ENCODE results near the gene CAMTA1.

CAMTA1 gene

DNA sequence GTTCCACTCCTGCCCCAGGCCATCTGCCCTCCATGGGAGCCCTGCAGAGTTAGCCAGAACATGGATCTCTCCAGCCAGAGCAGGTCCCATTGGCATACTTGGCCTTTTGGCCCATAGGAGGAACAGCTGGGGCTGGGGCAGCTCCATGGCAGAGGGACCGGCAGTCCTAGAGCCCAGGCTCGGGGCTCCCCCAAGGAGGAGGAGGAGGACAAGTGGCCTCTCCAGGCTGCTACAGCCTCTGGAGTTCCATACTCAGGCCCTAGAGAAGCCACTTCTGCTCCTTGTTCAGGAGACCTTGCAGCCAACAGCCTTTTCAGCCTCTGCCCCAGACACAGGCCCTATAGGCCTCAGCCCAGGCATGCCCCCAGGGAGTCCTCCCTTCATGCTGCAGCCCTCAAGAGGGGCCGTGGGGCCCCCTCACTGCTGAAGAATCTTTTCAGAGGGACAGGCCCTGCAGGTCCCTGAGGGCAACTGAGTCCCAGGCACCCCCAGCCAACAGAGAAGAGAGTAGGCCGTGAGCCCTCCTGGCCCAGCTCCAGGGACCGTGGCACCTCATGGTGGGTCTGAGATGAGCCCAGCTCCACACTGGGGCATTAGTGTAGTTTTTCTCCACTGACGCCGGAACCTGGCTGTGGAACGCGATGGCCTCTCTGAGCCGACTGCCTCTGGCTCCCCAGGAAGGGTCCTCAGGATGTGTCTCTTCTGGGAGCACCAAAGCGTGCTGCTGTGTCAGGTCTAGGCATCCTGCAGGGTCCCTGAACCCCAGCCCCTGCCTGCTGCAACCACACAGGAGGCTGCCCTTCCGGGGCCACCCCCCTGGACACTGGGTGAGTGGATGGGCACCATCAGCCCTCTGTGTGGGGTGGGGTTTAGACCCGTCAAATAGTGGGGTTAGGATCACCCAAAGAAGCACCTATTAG, 688.2 kb downstream of the CAMTA1 start:
- DNase-seq: no peak

GRCh38 chr1:7474143-7474490, 688.9 kb downstream of the CAMTA1 start:
- DNase-seq: no peak

DNA sequence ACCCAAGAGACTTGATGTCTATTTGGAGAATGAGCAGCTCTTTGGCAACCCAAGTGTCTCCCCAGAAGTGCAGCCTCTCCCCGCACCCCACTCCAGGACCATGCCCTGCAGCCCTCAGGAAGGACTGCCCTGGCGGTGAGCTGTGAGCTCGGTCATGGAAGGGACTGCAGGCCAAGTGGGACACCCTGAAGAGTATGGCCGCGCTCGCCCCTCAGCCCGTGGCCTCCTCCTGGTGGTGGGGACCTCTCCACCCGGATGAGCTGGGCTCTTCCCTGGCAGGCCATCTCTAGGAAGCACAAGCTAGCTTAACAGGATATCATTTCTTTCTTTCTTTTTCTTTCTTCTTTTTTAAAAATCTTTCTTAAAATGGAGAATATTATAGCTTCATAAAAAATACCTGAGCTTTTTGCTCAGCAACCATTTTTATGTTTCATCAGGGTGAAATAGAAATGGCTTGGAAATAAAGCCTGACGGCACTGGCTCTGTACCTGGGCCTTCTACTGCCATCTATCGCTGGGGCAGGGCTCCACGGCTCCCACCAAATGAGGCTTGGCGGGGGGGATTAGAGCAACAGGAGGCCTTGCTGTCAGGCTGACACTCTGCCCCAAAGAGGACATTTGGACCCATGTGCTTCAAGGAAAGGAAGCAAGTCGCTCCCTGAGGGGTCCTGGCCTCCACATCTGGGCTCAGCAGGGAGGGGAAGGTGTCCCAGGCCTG, 689.7 kb downstream of the CAMTA1 start:
- no peak for DNase-seq

GRCh38 chr1:7475691-7476090, 690.4 kb downstream of the CAMTA1 start:
- DNase-seq: no peak

GRCh38 chr1:7476402-7476801, 691.1 kb downstream of the CAMTA1 start:
- DNase-seq: no peak

- DNase-seq: no peak
Observed at GRCh38 chr1:7476861-7477547, 691.8 kb downstream of the CAMTA1 start.

- no peak for DNase-seq
Observed at GRCh38 chr1:7477593-7477992, 692.3 kb downstream of the CAMTA1 start.

GRCh38 chr1:7478142-7478790, 693.0 kb downstream of the CAMTA1 start:
- no peak for DNase-seq

GRCh38 chr1:7478809-7479499, 693.7 kb downstream of the CAMTA1 start:
- DNase-seq: no peak

DNA sequence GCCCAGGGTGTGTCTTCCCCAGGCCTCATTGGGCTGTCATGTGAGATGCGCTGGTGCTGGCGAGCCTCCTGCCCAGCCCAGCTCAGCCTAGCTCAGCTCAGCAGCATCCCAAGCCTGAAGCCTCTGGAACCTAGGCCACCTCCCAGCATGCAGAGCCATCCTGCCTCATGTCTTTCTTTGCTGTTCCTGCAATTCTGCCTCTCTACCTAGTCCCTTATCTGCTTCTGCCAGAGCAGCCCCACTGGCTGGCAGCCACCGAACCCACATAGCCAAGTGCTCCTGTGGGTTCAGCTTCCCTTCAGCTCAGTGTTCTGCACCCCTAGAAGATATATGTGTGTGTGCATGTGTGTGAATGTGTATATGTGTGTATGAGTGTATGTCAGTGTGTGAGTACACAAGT, 694.3 kb downstream of the CAMTA1 start:
- DNase-seq: no peak

DNA sequence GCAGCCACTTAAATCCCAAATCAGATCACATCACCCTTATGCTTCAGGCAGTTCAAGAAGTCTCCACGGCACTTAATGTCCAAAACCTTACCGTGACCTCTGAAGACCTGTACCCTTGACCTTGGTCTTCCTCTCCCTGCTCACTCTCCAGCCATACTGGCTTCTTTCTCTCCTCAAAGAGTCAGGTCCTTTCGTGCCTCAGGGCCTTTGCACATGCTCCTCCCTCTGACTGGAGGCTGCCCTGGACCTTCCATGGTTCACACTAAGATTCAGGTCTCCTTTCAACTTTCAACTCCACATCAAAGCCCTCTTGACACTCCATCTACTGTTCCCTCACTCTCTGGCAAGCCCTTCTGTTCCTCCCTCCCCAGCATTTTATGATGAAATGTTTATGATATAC, 695.9 kb downstream of the CAMTA1 start:
- DNase-seq: no peak

DNA sequence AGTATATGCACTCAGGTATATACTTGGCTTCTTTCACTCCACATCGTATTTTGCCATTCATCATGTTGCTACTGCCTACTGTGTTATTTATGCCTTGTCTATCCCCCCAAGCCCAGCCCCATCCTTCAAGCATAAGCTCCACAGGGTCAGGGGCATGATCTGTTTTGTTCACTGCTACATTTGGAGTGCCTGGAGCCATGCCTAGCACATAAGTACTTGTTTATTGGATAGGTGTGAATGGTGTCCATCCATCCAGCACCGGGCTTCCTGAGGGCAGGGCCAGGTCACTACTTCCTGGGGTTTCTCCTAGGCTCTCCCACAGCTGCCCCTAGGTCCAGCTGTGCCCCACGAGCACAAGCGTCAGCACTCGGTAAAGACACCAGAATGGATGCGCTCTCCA, 696.8 kb downstream of the CAMTA1 start:
- DNase-seq: no peak

- no peak for DNase-seq
Observed at GRCh38 chr1:7482772-7483495, 697.7 kb downstream of the CAMTA1 start.

DNA sequence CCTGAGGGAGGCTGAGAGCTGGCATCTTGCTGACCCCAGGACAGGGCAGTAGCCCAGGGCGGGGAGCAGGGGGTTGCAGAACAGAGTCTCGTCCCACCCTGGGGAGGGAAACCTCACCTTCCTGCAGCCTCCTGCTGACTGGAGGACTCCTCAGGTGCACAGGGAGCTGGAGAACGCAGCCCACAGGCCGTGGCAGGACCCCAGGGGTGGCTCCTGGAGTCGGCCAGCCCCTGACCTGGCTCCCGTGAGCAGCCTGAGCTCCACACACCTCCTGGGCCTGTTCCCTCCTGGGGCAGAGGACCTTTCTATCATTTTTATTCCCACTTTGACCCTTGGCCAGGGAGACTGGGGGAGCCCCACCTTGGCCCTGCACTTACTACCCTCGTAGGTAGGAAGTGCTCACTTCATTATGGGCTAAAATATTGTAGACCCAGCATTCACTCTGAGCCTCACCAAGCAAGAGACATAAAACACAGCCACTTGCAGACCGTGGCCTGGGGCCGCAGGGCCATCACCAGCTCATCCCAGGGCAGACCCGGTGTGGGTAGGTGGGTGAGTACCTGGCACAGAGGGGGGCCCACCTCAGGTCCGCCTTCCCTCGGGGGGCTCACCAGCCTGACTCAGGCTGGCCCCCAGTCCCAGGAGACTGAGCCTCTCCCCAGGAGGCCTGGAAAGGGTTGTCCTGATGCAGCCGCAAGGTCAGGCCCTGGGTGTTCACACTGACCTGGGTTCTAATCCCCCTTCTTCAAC, 698.6 kb downstream of the CAMTA1 start:
- no peak for DNase-seq

- no peak for DNase-seq
Observed at GRCh38 chr1:7485086-7485780, 700.0 kb downstream of the CAMTA1 start.

- no peak for DNase-seq
Observed at GRCh38 chr1:7485826-7486225, 700.6 kb downstream of the CAMTA1 start.

GRCh38 chr1:7487766-7488474, 702.7 kb downstream of the CAMTA1 start:
- no peak for DNase-seq

- no peak for DNase-seq
Observed at GRCh38 chr1:7488475-7488842, 703.2 kb downstream of the CAMTA1 start.

DNA sequence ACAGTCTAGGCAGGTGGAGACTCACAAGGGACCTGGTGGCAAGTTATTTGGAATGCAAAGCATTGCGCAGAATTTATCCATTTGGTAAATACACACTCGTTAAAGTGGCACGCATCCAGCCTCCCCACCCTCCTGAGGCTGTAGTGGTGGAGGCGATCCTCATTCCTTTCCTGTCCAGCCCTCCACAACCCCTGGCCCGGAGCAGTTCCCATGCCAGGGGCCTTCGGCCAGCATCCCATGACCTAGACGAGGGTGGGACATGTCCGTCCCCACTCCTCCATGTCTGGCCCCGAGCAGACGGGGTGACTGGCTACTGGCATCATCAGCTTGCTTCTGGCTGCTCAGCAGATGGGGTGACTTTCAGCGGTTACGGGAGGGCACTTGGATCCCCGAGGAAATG, 704.3 kb downstream of the CAMTA1 start:
- DNase-seq: no peak

GRCh38 chr1:7490576-7490975, 705.3 kb downstream of the CAMTA1 start:
- no peak for DNase-seq

Data from activated CD8-positive, alpha-beta memory T cell treated with anti-CD3 and anti-CD28 coated beads for 24 hours (primary cell).